ENCODE data around the gene SLC13A4.
A peak's percentile ranks its signal among the peaks of the same experiment; 100 is the strongest.

Gene SLC13A4

GRCh38 chr7:135653340-135654080 is 74.5 kb downstream of the SLC13A4 start:
- no peak for TF ChIP-seq CTCF (IDR thresholded peaks at IDR 0.05)
- DNase-seq (ENCODE audit: low spot score): no peak
- H3K27ac ChIP-seq: no peak overlapping the region
- H3K4me3 ChIP-seq: no peak overlapping the region

GRCh38 chr7:135650831-135651573 is 77.0 kb downstream of the SLC13A4 start:
- Histone ChIP-seq H3K27ac (peak overlapping the region in 1 of 2 donors; percentile 7), H3K4me3 (no peak overlapping the region)
- no peak for TF ChIP-seq CTCF (IDR thresholded peaks at IDR 0.05)
- no peak for DNase-seq (ENCODE audit: low spot score)

GRCh38 chr7:135648235-135648634 is 79.8 kb downstream of the SLC13A4 start:
- DNase-seq (ENCODE audit: low spot score): no peak
- no peak overlapping the region for H3K4me3 ChIP-seq
- no peak for TF ChIP-seq CTCF (IDR thresholded peaks at IDR 0.05)
- no peak overlapping the region for H3K27ac ChIP-seq

GRCh38 chr7:135647755-135648154 is 80.2 kb downstream of the SLC13A4 start:
- no peak for DNase-seq (ENCODE audit: low spot score)
- no peak overlapping the region for H3K4me3 ChIP-seq
- no peak overlapping the region for H3K27ac ChIP-seq
- TF ChIP-seq CTCF (IDR thresholded peaks at IDR 0.05): no peak

GRCh38 chr7:135645296-135645904 is 82.6 kb downstream of the SLC13A4 start:
- no peak overlapping the region for H3K4me3 ChIP-seq

GRCh38 chr7:135644729-135645128 is 83.3 kb downstream of the SLC13A4 start:
- DNase-seq (ENCODE audit: low spot score): no peak
- no peak overlapping the region for H3K4me3 ChIP-seq
- TF ChIP-seq CTCF (IDR thresholded peaks at IDR 0.05): no peak
- H3K27ac ChIP-seq: no peak overlapping the region

More at GRCh38 chr7:135645296-135645904, 82.6 kb downstream of the SLC13A4 start:
- no peak for DNase-seq (ENCODE audit: low spot score)
- TF ChIP-seq CTCF (IDR thresholded peaks at IDR 0.05): peak; percentile 57
- no peak overlapping the region for H3K27ac ChIP-seq
